Muscle layer of colon (tissue), 2 donors: Measurements from ENCODE around the gene EID3.

Experiments used
- H3K27ac ChIP-seq: one replicate; pipeline ENCODE4 v1.7.0; 2013; ENCODE audit warnings: low read depth, mild to moderate bottlenecking, low read length, moderate library complexity
- H3K27me3 ChIP-seq, 2 donors: one replicate each; pipeline ENCODE4 v1.7.0; 2013; ENCODE audit warnings: low read length in 2 of 2, mild to moderate bottlenecking in 2 of 2; ENCODE audit not compliant: insufficient read depth in 2 of 2, control insufficient read depth in 1 of 2
- H3K36me3 ChIP-seq: one replicate; pipeline ENCODE4 v1.7.0; 2013; ENCODE audit warnings: mild to moderate bottlenecking, low read length; ENCODE audit not compliant: insufficient read depth
- H3K4me1 ChIP-seq: one replicate; pipeline ENCODE4 v1.7.0; 2013; ENCODE audit warnings: mild to moderate bottlenecking, low read length; ENCODE audit not compliant: insufficient read depth
- H3K4me3 ChIP-seq, 2 donors: one replicate each; pipeline ENCODE4 v1.7.0; 2013; ENCODE audit warnings: low read length in 2 of 2, low read depth in 1 of 2, mild to moderate bottlenecking in 1 of 2, moderate library complexity in 1 of 2
- H3K9ac ChIP-seq: one replicate; pipeline ENCODE4 v1.7.0; 2013; ENCODE audit warnings: low read length
- H3K9me3 ChIP-seq: one replicate; pipeline ENCODE4 v1.7.0; 2013; ENCODE audit warnings: mild to moderate bottlenecking, low read length
- donor health status: abdominal sarcoma.
- donor health status: Adenocarcinoma of cecum.

Gene EID3

DNA sequence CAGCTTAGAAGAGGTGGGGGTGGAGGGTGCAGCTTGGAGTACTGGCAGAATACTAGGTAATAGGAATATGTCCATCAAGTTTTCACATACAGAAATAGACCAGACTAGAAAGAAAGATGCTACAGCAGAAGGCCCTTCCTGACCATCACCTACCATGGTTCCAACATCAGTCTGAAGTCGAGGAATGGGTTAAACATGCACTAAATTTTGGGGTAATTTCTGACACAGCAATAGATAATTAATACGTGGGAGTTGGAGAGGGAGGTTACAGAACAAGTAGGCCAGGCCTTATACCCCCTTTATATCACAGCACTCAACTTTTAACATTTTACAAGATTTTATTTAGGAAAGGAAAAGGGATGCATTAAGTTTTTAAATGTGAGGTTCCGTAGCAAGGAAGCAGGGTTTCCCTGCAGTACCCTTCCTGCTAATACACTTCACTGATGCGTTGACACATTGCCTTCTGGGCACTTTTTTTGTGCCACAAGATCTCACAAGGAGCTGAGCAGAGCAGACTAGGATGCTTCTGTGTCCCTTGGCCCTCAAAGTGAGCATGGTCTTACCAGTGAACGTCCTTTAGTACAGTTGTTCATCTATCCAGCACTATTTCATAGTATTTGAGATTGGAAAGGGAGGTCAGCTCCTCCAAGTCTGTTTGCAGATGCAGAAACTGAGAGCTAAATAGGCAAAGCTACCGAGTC, 50.8 kb downstream of the EID3 start:
- Histone ChIP-seq H3K27me3 (no peaks in the 10 kb centered on the region), H3K27ac (no peak overlapping the region), H3K36me3 (peaks cover 13% of the 10 kb centered on the region), H3K4me3 (no peak overlapping the region), H3K9me3 (no peaks in the 10 kb centered on the region), H3K9ac (no peak overlapping the region), H3K4me1 (no peaks in the 10 kb centered on the region)
